Fibroblast of skin of left biceps (primary cell): ENCODE data around the gene TMEM120B.
"Not testable (repeated sequence)": the region's sequence is repeated elsewhere in the genome, so short reads cannot be mapped to it uniquely, and the experiment has no call there.

Experiments
- DNase-seq, 2 experiments: peaks; one replicate each; pipeline ENCODE4 v3.0.0-alpha.2; 2013; ENCODE audit warnings: low read depth in 2 of 2

TMEM120B gene

GRCh38 chr12:121709478-121709961 is 3.0 kb upstream of the TMEM120B start:
- DNase-seq: peak in 1 of 2 experiments; percentile 25

- no peak for DNase-seq
Observed at GRCh38 chr12:121711361-121712189, 977 bp upstream of the TMEM120B start.

- no peak for DNase-seq
Observed at GRCh38 chr12:121712190-121712460, 427 bp upstream of the TMEM120B start.

GRCh38 chr12:121713257-121713777 is 765 bp downstream of the TMEM120B start:
- DNase-seq: no peak

GRCh38 chr12:121713793-121714192 is 1.2 kb downstream of the TMEM120B start:
- DNase-seq: no peak

- DNase-seq: not testable (repeated sequence)
Observed at GRCh38 chr12:121715055-121715454, 2.5 kb downstream of the TMEM120B start.

- DNase-seq: no peak
Observed at GRCh38 chr12:121715862-121716435, 3.4 kb downstream of the TMEM120B start.

GRCh38 chr12:121717041-121717699 is 4.6 kb downstream of the TMEM120B start:
- peak; percentile 33 to 41 for DNase-seq

- no peak for DNase-seq
Observed at GRCh38 chr12:121718653-121719239, 6.2 kb downstream of the TMEM120B start.

GRCh38 chr12:121719926-121720414 is 7.4 kb downstream of the TMEM120B start:
- DNase-seq: peak; percentile 66 to 67

GRCh38 chr12:121720762-121721161 is 8.2 kb downstream of the TMEM120B start:
- DNase-seq: no peak

- no peak for DNase-seq
Observed at GRCh38 chr12:121722511-121722910, 10.0 kb downstream of the TMEM120B start.

- DNase-seq: no peak
Observed at GRCh38 chr12:121723200-121723599, 10.6 kb downstream of the TMEM120B start.

GRCh38 chr12:121724925-121725324 is 12.4 kb downstream of the TMEM120B start:
- DNase-seq: no peak

- DNase-seq: no peak
Observed at GRCh38 chr12:121725423-121725822, 12.9 kb downstream of the TMEM120B start.

GRCh38 chr12:121729021-121729420 is 16.5 kb downstream of the TMEM120B start:
- no peak for DNase-seq

GRCh38 chr12:121731473-121731872 is 18.9 kb downstream of the TMEM120B start:
- no peak for DNase-seq

- DNase-seq: no peak
Observed at GRCh38 chr12:121733849-121734248, 21.3 kb downstream of the TMEM120B start.

- DNase-seq: no peak
Observed at GRCh38 chr12:121738340-121738858, 25.8 kb downstream of the TMEM120B start.

GRCh38 chr12:121740847-121741246 is 28.3 kb downstream of the TMEM120B start:
- DNase-seq: no peak

- no peak for DNase-seq
Observed at GRCh38 chr12:121741743-121742142, 29.2 kb downstream of the TMEM120B start.

GRCh38 chr12:121745545-121745944 is 33.0 kb downstream of the TMEM120B start:
- not testable (repeated sequence) for DNase-seq
